Renal pelvis (tissue), 4 donors: ENCODE measurements around the gene STING1. TPM values are rescaled to one million over a fixed set of nuclear protein-coding genes. Genes with fewer than 3 reads are reported as not detected.
"Not testable (repeated sequence)": the region's sequence is repeated elsewhere in the genome, so short reads cannot be mapped to it uniquely, and the experiment has no call there.

Source experiments
- DNase-seq: peaks from one replicate; pipeline ENCODE4 v3.0.0-alpha.2; 2013
- polyA plus RNA-seq, 3 donors: library from polyadenylated mRNA; unstranded; fragments of 120-200 nt; gene quantifications; one replicate each; pipeline ENCODE4 v1.2.1, GENCODE V29; 2013; ENCODE audit not compliant: insufficient read length in 3 of 3

Gene STING1
- polyA plus RNA-seq, 3 donors = 33.0 to 41.3 (median 34.1) TPM

GRCh38 chr5:139512786-139513390 is 30.3 kb upstream of the STING1 start:
- no peak for DNase-seq

GRCh38 chr5:139504722-139505121 is 22.2 kb upstream of the STING1 start:
- not testable (repeated sequence) for DNase-seq

GRCh38 chr5:139503879-139504278 is 21.3 kb upstream of the STING1 start:
- DNase-seq = not testable (repeated sequence)

GRCh38 chr5:139503036-139503817 is 20.7 kb upstream of the STING1 start:
- DNase-seq = not testable (repeated sequence)

GRCh38 chr5:139501381-139501780 is 18.8 kb upstream of the STING1 start:
- DNase-seq = no peak

- DNase-seq = no peak
Observed at GRCh38 chr5:139495638-139496435, 13.3 kb upstream of the STING1 start.

- DNase-seq = no peak
Observed at GRCh38 chr5:139494832-139495231, 12.3 kb upstream of the STING1 start.

- no peak for DNase-seq
Observed at GRCh38 chr5:139494256-139494655, 11.7 kb upstream of the STING1 start.

GRCh38 chr5:139492700-139493192 is 10.2 kb upstream of the STING1 start:
- no peak for DNase-seq

GRCh38 chr5:139488260-139488659 is 5.7 kb upstream of the STING1 start:
- no peak for DNase-seq

- no peak for DNase-seq
Observed at GRCh38 chr5:139486201-139486600, 3.6 kb upstream of the STING1 start.

GRCh38 chr5:139482890-139483208 is 291 bp upstream of the STING1 start:
- DNase-seq = not testable (repeated sequence)

- DNase-seq = no peak
Observed at GRCh38 chr5:139481580-139482049, 943 bp downstream of the STING1 start.

GRCh38 chr5:139481122-139481533 is 1.4 kb downstream of the STING1 start:
- no peak for DNase-seq

GRCh38 chr5:139479729-139480128 is 2.8 kb downstream of the STING1 start:
- not testable (repeated sequence) for DNase-seq

- not testable (repeated sequence) for DNase-seq
Observed at GRCh38 chr5:139478657-139479423, 3.7 kb downstream of the STING1 start.

- no peak for DNase-seq
Observed at GRCh38 chr5:139475865-139476617, 6.5 kb downstream of the STING1 start.

GRCh38 chr5:139474890-139475791 is 7.4 kb downstream of the STING1 start:
- no peak for DNase-seq

- DNase-seq = no peak
Observed at GRCh38 chr5:139473565-139473964, 9.0 kb downstream of the STING1 start.

- DNase-seq = peak; percentile 55
Observed at GRCh38 chr5:139473105-139473504, 9.5 kb downstream of the STING1 start.
